ENCODE results near the gene PTGES3.
A peak's percentile ranks its signal among the peaks of the same experiment; 100 is the strongest.
"Not testable (repeated sequence)": the region's sequence is repeated elsewhere in the genome, so short reads cannot be mapped to it uniquely, and the experiment has no call there.

Gene PTGES3, protein sequence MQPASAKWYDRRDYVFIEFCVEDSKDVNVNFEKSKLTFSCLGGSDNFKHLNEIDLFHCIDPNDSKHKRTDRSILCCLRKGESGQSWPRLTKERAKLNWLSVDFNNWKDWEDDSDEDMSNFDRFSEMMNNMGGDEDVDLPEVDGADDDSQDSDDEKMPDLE

DNA sequence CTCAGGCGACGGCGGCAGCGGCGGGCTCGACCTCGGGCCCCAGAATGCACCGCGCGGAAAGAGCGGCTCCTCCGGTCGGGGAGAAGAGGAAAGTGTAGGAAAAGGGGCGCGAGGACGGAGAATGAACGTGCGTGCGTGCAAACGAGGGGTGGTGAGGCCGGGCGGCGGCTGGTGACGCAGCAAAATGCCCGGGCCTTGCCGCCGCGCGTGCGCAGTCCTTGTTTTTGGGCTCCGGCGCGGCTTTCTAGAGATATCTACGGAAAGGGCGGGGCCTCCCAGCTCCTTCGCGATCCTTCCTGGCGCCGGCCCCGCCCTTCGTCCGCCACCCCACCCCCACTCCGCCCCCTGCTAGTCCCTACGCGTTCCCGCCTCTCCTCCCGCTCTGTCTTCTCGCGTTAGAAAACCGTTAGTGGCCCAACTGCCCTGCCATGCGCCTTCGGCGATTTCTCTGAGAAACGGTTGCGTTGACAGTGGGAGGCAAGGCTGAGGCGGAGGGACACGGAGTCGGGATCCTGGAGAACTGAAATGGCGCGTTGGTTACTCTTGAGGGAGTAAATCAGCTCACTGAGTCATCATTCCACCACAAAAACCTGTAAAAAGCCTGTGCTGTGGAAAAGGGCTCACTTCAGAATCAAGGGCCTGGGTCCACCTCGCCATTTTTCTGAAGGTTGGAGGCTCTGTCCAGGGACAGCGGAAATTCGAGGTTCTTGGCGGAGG is at the start of gene PTGES3:
Gene PTGES3, minus strand, starts transcription at position 156 of the 717 bp plus-strand sequence. CDS start 285 bp downstream, outside the sequence.
- DNase-seq: peak; percentile 96 to 98

DNA sequence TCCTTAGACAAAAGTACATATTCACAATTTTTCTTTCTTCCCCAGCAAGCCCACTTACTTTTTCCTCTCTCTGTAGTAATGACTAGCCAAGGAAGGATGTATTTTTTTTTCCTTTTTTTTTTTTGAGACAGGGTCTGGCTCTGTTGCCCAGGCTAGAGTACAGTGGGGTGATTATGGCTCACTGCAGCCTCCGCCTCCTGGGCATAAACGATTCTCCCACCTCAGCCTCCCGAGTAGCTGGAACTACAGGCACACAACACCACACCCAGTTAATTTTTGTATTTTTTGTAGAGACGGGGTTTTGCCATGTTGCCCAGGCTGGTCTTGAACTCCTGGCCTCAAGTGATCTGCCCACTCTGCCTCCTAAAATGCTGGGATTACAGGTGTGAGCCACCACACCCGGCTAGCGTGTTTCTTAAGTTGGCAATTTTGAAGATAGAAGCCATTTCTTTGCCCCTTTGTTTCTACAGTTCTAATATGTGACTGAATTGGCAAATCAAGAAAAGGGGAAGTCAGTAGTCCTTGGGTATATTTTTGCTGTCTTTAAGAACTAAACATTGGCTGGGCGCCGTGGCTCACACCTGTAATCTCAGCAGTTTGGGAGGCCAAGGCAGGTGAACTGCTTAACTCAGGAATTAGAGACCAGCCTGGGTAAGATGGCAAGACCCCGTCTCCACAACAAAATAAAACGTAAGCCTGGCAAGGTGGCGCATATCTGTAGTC is 40.2 kb upstream of the PTGES3 start:
- no peak for DNase-seq

DNA sequence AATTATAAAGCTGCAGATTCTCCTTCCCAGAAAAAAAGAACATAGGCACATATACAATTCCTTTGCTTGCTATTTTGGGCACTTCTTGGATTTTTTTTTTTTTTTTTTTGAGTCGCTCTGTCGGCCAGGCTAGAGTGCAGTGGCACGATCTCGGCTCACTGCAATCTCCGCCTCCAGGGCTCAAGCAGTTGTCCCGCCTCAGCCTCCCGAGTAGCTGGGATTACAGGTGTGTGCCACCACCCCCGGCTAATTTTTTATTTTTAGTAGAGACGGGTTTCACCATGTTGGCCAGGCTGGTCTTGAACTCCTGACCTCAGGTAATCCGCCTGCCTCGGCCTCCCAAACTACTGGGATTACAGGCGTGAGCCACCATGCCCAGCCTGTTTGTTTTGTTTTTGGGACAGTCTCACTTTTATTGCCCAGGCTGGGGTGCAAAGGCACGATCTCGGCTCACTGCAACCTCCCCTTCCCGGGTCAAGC is 38.2 kb upstream of the PTGES3 start:
- DNase-seq: not testable (repeated sequence)

- no peak for DNase-seq
These were observed 37.6 kb upstream of the PTGES3 start for GRCh38 chr12:56725723-56726102.

- peak; percentile 94 to 97 for DNase-seq
These were observed 37.1 kb upstream of the PTGES3 start, which contains the start of gene NACA for GRCh38 chr12:56724972-56725722. Gene NACA, minus strand, starts transcription at chr12:56725299. Its CDS starts 778 bp downstream, at chr12:56724521.

- no peak for DNase-seq
These were observed 36.6 kb upstream of the PTGES3 start for GRCh38 chr12:56724701-56724971.

DNA sequence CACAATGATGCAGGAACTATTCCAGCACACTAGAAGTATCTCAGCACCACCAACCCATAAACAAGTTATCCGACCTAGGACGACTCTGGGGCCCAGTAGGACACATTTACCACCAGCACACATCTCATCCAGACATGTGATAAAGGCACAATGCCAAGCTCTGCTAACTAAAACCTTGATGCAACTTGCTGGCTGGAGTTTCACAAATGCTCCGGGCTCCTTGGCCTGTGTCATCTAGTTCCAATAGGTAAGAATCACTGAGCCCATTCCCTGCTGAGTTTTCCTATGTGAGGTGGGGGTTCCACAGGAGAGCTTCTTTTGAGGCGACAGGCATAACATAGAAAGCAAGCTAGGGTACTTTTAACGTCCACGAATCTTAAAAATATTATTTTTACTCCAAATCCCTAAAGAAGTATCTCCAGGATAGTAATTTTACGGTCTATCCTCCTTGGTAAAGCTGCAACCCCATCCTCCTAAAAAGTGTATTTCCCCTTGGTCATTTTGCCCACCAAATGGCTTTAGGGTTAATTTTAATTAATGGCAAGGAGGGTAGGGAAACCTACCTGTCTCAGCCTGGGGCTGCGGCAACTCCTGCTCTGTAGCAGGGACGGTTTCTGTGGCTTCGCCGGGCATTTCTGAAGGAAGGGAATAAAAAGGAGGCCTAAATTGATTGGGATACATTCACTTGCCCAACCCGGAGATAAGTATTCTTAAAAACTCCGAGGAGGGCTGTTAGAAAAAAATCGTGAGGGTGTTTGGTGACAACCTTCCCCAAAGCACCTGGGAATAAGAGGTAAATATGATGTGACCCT is 36.0 kb upstream of the PTGES3 start:
- peak in 1 of 2 experiments; percentile 44 for DNase-seq

- DNase-seq: no peak
These were observed 35.3 kb upstream of the PTGES3 start for GRCh38 chr12:56723352-56723751.

DNA sequence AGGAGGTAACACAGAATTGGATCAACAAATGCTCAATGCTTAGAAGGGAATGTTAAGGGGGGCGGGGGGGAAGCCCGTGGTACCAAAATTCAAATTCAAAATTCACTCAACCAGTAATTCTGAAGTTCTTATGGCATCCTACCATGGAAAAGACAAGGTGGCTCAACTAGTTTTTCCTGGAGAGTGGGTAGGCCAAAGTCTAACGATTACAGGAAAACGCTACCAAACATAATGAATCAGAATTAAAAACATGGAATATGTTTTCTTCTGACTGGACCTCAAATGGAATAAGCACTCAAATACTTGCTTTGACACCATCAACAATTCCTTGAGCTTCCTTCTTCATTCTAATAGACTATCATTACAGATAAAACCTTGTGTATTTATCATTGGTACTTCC is 34.7 kb upstream of the PTGES3 start:
- DNase-seq: no peak

DNA sequence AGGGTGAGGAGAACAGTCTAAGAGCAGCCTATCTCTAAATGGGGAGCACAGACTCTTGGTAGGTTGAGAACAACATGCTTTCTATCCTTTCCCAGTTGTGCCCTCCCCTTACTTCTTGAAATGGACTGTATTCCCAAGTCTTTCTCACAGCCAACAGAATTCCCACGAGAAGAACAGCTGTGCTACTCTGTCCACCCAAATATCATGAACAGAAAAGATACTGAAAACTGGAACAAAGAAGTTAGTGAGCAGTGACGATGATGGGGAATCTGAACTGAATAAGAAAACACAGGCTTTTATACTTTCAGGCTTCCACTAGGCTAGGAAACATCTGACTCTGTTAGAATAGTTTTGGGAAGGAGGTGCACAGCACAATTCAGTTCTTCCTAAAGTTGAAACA is 33.6 kb upstream of the PTGES3 start:
- no peak for DNase-seq

- DNase-seq: no peak
These were observed 33.1 kb upstream of the PTGES3 start for GRCh38 chr12:56721216-56721615.

DNA sequence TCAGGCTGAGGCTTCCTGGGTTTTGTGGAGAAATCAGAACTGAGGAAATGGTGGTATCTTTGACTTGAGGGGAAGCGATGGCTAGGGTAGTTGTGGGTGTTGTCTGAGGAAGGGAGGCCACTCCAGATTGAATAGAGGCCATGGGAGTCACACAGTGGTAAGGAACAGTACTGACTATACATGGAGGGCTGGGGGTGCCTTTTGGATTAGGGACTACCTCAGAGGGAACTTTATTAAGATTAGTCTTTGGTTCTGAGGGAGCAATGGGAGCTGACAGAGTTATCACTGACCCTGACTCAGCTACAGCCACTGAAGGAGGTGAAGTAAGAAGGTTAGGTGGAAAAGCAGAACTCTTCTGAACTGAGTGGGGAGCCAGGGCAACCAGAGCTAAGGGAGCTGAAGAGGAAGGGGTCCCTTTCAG is 32.7 kb upstream of the PTGES3 start:
- DNase-seq: no peak

GRCh38 chr12:56719056-56719455 is 31.0 kb upstream of the PTGES3 start:
- DNase-seq: no peak

- DNase-seq: no peak
These were observed 30.6 kb upstream of the PTGES3 start for GRCh38 chr12:56718636-56719035.

DNA sequence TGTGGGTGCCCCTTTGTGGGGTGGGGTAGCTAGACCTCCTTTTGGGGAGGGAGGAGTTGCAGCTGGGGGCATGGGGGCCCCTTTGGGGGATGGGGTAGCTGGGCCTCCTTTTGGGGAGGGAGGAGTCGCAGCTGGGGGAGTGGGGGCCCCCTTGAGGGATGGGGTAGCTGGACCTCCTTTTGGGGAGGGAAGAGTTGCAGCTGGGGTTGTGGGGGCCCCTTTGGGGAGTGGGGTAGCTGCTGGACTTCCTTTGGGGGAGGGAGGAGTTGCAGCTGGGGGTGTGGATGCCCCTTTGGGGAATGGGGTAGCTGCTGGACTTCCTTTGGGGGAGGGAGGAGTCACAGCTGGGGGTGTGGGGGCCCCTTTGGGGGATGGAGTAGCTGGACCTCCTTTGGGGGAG is 30.1 kb upstream of the PTGES3 start:
- DNase-seq: no peak

GRCh38 chr12:56716933-56717880 is 29.1 kb upstream of the PTGES3 start:
- DNase-seq: no peak

- DNase-seq: no peak
These were observed 28.4 kb upstream of the PTGES3 start for GRCh38 chr12:56716458-56716857.

GRCh38 chr12:56715798-56716197 is 27.7 kb upstream of the PTGES3 start:
- no peak for DNase-seq

GRCh38 chr12:56714431-56714929 is 26.4 kb upstream of the PTGES3 start:
- DNase-seq: no peak

DNA sequence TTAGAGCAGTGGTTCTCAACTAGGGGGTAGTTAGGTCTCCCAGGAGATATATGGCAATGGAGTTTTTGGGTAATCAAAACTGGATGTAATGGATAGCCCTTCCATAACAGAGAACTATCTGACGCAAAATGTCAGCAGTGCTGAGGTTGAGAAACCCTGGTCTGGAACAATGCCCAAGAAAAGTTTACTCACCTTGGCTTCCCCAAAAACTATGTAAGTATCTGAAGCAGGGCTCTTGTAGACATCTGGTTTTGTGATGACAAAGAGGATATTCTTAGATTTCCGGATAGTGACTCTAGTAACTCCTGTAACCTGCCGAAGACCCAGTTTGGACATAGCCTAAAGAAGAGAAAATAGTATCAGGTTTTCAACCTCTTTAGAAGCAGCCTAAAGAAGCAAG is 25.3 kb upstream of the PTGES3 start:
- no peak for DNase-seq

DNA sequence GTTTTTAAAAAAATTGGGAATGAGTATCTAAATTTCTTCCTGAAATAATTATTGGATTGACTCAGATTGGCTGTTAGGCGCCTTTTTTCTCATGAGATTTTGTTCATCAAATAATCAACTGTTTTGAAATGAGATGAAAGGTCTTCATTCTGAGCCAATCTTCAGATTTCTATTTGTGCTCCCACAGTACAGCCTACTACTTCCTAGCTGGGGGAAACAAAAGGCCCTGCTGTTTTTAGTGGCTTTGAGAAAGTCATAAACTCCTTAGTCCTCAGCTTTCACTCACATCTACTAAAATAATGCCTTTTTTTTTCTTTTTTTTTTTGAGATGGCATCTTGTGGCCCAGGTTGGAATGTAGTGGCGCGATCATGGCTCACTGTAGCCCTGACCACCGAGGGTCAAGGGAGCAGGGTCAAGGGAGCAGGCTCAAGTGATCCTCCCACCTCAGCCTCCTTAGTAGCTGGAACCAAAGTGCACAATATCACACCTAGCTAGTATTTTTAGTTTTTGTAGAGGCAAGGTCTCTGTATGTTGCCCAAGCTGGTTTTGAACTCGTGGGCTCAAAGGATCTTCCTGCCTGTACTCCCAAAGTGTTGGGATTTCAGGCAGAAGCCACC is 21.8 kb upstream of the PTGES3 start:
- no peak for DNase-seq

Measured in NCI-H446 (cell line).